Brain microvascular endothelial cell (primary cell): Measurements from ENCODE around the gene SCUBE1.

Experiments used
- DNase-seq: peaks from one replicate; pipeline ENCODE4 v3.0.0-alpha.2; 2020
- H3K27ac ChIP-seq: fragments of 250-450 bp; sonication (Bioruptor Pico); 2 replicates; pipeline ENCODE4 v1.5.1; 2020; ENCODE audit warnings: mild to moderate bottlenecking, moderate library complexity
- H3K27me3 ChIP-seq: fragments of 250-450 bp; sonication (Bioruptor Pico); replicated peaks from 2 replicates; pipeline ENCODE4 v1.5.1; 2020; ENCODE audit warnings: mild to moderate bottlenecking
- H3K36me3 ChIP-seq: fragments of 250-450 bp; sonication (Bioruptor Pico); replicated peaks from 2 replicates; pipeline ENCODE4 v1.5.1; 2020; ENCODE audit warnings: mild to moderate bottlenecking
- H3K4me3 ChIP-seq: 2 replicates; pipeline ENCODE4 v1.5.1; 2011; ENCODE audit warnings: low read depth, mild to moderate bottlenecking, control low read depth, low read length, moderate library complexity
- CTCF ChIP-seq: IDR thresholded peaks from 2 replicates; pipeline ENCODE4 v1.5.1; 2011; ENCODE audit warnings: low read depth, mild to moderate bottlenecking, moderate library complexity, low read length, control low read depth, inconsistent platforms; ENCODE audit errors: missing control alignments
- in situ Hi-C: cut with HindIII; loops from 2 replicates; pipeline ENCODE4 v1.10.0; 2017; ENCODE audit warnings: low sequenced_read_pairs, low pct_ligation_motif_present

SCUBE1 gene

DNA sequence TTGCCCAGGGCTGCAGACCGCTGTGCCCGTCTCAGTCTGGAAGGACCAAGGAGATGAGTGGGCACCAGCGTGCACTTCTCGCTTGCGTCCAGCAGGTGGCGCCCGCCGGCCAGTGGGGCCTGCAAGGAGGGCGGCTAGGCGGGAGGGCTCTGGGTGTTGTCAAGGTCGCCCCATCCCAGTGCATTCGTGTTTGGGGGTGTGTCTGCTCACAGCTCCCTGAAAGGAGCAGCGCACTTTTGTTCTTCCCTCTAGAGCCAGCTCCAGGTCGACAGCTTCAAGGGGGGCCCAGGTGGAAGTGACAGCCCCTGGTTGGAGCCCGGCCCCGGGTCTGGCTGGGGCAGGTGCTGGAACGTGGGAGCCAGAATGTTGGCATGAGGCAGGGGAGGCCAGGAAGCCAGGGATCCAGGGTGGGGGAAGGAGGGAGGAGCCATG lies 45.3 kb upstream of the SCUBE1 start:
- Histone ChIP-seq H3K4me3 (no peak overlapping the region), H3K36me3 (no peaks in the 10 kb centered on the region), H3K27me3 (peaks cover 8% of the 10 kb centered on the region), H3K27ac (no peak overlapping the region)
- peak; percentile 99 for TF ChIP-seq CTCF
- in situ Hi-C loops = no loop called here
- peak; percentile 45 for DNase-seq

GRCh38 chr22:43387815-43388214 lies 44.6 kb upstream of the SCUBE1 start:
- in situ Hi-C loops = no loop called here
- H3K4me3 ChIP-seq = no peak overlapping the region
- TF ChIP-seq CTCF = no peak
- DNase-seq = no peak
- no peak overlapping the region for H3K27ac ChIP-seq
- H3K36me3 ChIP-seq = no peaks in the 10 kb centered on the region
- peaks cover 8% of the 10 kb centered on the region for H3K27me3 ChIP-seq

GRCh38 chr22:43385770-43386641 lies 42.8 kb upstream of the SCUBE1 start:
- H3K4me3 ChIP-seq = no peak overlapping the region
- H3K27ac ChIP-seq = no peak overlapping the region
- peaks cover 12% of the 10 kb centered on the region for H3K27me3 ChIP-seq
- DNase-seq = peak; percentile 68
- TF ChIP-seq CTCF = peak; percentile 98
- in situ Hi-C loops = no loop called here
- no peaks in the 10 kb centered on the region for H3K36me3 ChIP-seq

DNA sequence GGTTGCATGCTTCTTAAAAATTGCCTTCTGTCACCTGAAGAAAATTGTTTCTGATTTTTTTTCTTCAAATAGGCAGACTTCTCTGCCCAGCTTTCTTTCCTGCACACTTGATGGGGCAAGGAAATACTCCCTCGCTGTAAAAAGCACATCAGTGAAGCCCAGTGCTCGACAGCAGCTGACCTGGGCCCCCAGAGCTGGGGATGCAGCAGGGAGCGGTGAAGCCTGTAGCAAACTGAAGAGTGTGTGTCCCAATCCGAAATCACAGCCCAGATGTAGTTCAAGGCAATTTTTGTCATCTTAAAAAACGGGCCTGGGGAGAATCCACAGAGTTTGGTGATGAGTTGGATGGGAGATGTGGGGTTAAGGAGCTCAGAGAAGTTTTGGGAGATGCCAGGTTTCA lies 41.7 kb upstream of the SCUBE1 start:
- no peaks in the 10 kb centered on the region for H3K36me3 ChIP-seq
- H3K27ac ChIP-seq = no peak overlapping the region
- TF ChIP-seq CTCF = no peak
- no peak overlapping the region for H3K4me3 ChIP-seq
- in situ Hi-C loops = no loop called here
- H3K27me3 ChIP-seq = peaks cover 12% of the 10 kb centered on the region
- no peak for DNase-seq

DNA sequence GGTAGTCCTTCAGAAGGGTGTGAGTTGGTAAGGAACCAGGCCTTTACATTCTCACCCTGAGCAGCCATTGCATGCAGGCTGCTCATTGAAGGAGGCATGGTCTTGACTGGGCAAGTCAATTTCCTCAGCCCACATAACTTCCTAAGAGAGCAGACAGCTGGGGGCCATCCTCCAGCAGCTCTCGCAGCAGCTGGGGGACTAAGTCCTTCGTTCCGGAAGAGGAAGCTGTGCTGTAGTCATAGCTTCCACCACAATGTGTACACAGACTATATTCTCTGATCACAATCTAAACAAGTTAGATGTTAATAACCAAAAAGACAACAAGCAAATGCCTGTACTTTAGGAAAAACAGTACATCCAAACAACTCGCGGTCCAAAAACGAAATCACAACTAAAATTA lies 38.5 kb upstream of the SCUBE1 start:
- in situ Hi-C loops = no loop called here
- Histone ChIP-seq H3K4me3 (no peak overlapping the region), H3K36me3 (no peaks in the 10 kb centered on the region), H3K27ac (no peak overlapping the region), H3K27me3 (peaks cover 11% of the 10 kb centered on the region)
- no peak for DNase-seq
- TF ChIP-seq CTCF = no peak
